ENCODE data around the gene C11orf16. TPM values are rescaled to one million over a fixed set of nuclear protein-coding genes. Genes with fewer than 3 reads are reported as not detected.

The C11orf16 gene
- total and polyA plus RNA-seq, 2 of the 4 experiments (the other 2 are of a cell fraction) = not detected

DNA sequence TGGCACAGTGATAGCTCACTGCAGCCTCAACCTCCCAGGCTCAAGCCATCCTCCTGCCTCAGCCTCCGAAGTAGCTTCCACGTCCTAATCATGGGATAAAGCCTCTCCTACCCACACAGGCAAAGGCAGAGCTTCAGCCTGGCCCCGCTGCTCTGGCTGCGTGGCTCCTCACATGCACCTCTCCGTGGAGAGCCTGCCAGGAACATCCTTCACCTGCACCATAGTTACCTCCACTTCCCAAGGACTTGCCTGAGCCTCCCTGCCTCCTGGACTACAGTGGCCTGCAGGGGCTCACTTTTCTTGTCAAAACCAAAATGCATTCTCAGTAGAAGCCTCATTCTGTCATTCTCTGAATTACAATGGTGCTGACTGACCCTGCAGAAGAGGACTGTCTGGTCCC, 6.5 kb downstream of the C11orf16 start:
- intact Hi-C loops (cut with micrococcal nuclease) (no loop called here), dilution Hi-C loops (cut with HindIII; ENCODE audit: low sequenced_read_pairs, unreplicated experiment) (no loop called here), in situ Hi-C loops (cut with MboI; ENCODE audit: low sequenced_read_pairs) (no loop called here)
- Histone ChIP-seq H3K4me1 (ENCODE audit: control insufficient read depth, insufficient read depth, low read length) (peaks cover 10% of the 10 kb centered on the region), H4K8ac (ENCODE audit: low read depth in 2 of 2, low read length in 2 of 2) (no peak overlapping the region), H3K27ac (ENCODE audit: insufficient read depth, low read length) (no peak overlapping the region), H3K4me2 (ENCODE audit: low read depth, low read length) (no peak overlapping the region), H2BK120ac (ENCODE audit: low read depth, low read length) (no peak overlapping the region), H3K9ac (ENCODE audit: low read depth, low read length) (no peak overlapping the region), H3K18ac (ENCODE audit: low read depth, low read length) (no peak overlapping the region), H4K91ac (ENCODE audit: insufficient read depth, low read depth, low read length) (no peak overlapping the region), H2AK9ac (replicated peaks; ENCODE audit: low read depth, low read length, poor library complexity) (no peak overlapping the region), H2AFZ (replicated peaks; ENCODE audit: low read length, poor library complexity) (no peak overlapping the region), H4K20me1 (ENCODE audit: insufficient read depth, low read length) (no peaks in the 10 kb centered on the region), H3K23ac (ENCODE audit: low read depth, low read length) (no peak overlapping the region), H3K56ac (ENCODE audit: extremely low read depth, insufficient read depth, low read length) (no peak overlapping the region), H3K36me3 (ENCODE audit: control insufficient read depth, insufficient read depth, low read length) (peaks cover 10% of the 10 kb centered on the region), H3K9me3 (ENCODE audit: control insufficient read depth, insufficient read depth, low read length) (no peaks in the 10 kb centered on the region), H3K4me3 (ENCODE audit: insufficient read depth, low read depth, low read length) (no peak overlapping the region), H3K14ac (replicated peaks; ENCODE audit: low read depth, low read length) (no peak overlapping the region), H2BK15ac (ENCODE audit: low read depth, low read length) (no peak overlapping the region), H3K4ac (ENCODE audit: low read depth, low read length) (no peak overlapping the region), H3K79me1 (ENCODE audit: low read depth in 1 of 2, low read length in 2 of 2) (no peaks in the 10 kb centered on the region), H2BK5ac (ENCODE audit: low read depth, low read length, poor library complexity, severe bottlenecking) (no peak overlapping the region), H3K27me3 (ENCODE audit: control insufficient read depth, insufficient read depth, low read length) (no peaks in the 10 kb centered on the region), H2BK20ac (ENCODE audit: low read depth, low read length) (no peak overlapping the region), H3K9me1 (ENCODE audit: insufficient read depth, low read length) (peaks cover 14% of the 10 kb centered on the region; the same call in 1 of the 2 replicates), H2AK5ac (ENCODE audit: low read depth, low read length) (no peak overlapping the region), H4K5ac (ENCODE audit: low read depth, low read length) (no peak overlapping the region)
- no peak for DNase-seq
- WGBS, 2 experiments (ENCODE audit: extremely low coverage in 2 of 2, insufficient read length in 1 of 2) = 97% methylated on average over 3 of the region's 5 CpGs; no CpG with 5 or more reads in 1 of the 2 experiments
- no peak for TF ChIP-seq MXI1 (IDR thresholded peaks at IDR 0.05; ENCODE audit: borderline replicate concordance, low read depth, low read length)
- no peak for TF ChIP-seq FOS (IDR thresholded peaks at IDR 0.05; ENCODE audit: low read depth, low read length)
- ChIA-PET CTCF (interaction anchor here (0.5 kb wide), 1 partner anchor 120 kb away, joined by 3 read pairs; no protein-coding TSS in a partner anchor), POLR2A (ENCODE audit: unreplicated experiment) (interaction anchor here (1.1 kb wide), 1 partner anchor 9 kb away, joined by 3 read pairs; no protein-coding TSS in a partner anchor)
- ATAC-seq (ENCODE audit: low read depth) = no peak
- BruUV-seq (replicated peaks) = no TSS peak

Measured in IMR-90 (cell line).